HepG2 (cell line): ENCODE measurements around the gene IL11RA. TPM values are rescaled to one million over a fixed set of nuclear protein-coding genes. Genes with fewer than 3 reads are reported as not detected.

ENCODE experiments used
- CBX5 ChIP-seq: sonication (generic); formaldehyde crosslinking; IDR thresholded peaks from 2 replicates; pipeline ENCODE4 v1.4.0; 2020; ENCODE audit warnings: missing genetic modification reagents, borderline replicate concordance
- DR1 ChIP-seq: sonication (generic); formaldehyde crosslinking; IDR thresholded peaks from 2 replicates; pipeline ENCODE4 v1.8.0; 2021; ENCODE audit warnings: mild to moderate bottlenecking, missing genetic modification reagents, inconsistent platforms
- ERF ChIP-seq: IDR thresholded peaks from 2 replicates; pipeline ENCODE4 v1.6.1; 2018; ENCODE audit warnings: missing biosample characterization, missing genetic modification reagents
- HIVEP1 ChIP-seq: sonication (generic); formaldehyde crosslinking; IDR thresholded peaks from 2 replicates; pipeline ENCODE4 v1.4.0; 2020; ENCODE audit warnings: mild to moderate bottlenecking, missing genetic modification reagents
- RAD21 ChIP-seq: fragments of 450-650 bp; formaldehyde crosslinking; IDR thresholded peaks from 2 replicates; pipeline ENCODE4 v1.5.0; 2020; ENCODE audit warnings: mild to moderate bottlenecking
- SMARCC2 ChIP-seq: fragments of 450-650 bp; IDR thresholded peaks from 2 replicates; pipeline ENCODE4 v1.6.1; 2017; ENCODE audit warnings: antibody characterized with exemption, mild to moderate bottlenecking
- SMC3 ChIP-seq: IDR thresholded peaks from 2 replicates; pipeline ENCODE4 v1.6.1; 2011; ENCODE audit warnings: low read length, improper control_type of control experiment
- TARDBP ChIP-seq: sonication (generic); formaldehyde crosslinking; IDR thresholded peaks from 2 replicates; pipeline ENCODE4 v1.8.0; 2022; ENCODE audit warnings: mild to moderate bottlenecking, missing genetic modification reagents
- TBL1XR1 ChIP-seq: fragments of 150-350 bp; IDR thresholded peaks from 2 replicates; pipeline ENCODE4 v1.6.1; 2014; ENCODE audit warnings: borderline replicate concordance, low read length; ENCODE audit not compliant: partially characterized antibody
- ZFP90 ChIP-seq: sonication (generic); formaldehyde crosslinking; IDR thresholded peaks from 2 replicates; pipeline ENCODE4 v1.8.0; 2022; ENCODE audit warnings: missing genetic modification reagents, mild to moderate bottlenecking, inconsistent platforms, borderline replicate concordance
- ZNF274 ChIP-seq: sonication (generic); formaldehyde crosslinking; IDR thresholded peaks from 2 replicates; pipeline ENCODE4 v1.5.1; 2020; ENCODE audit warnings: mild to moderate bottlenecking, missing genetic modification reagents
- ZNF367 ChIP-seq: sonication (generic); formaldehyde crosslinking; IDR thresholded peaks from 2 replicates; pipeline ENCODE4 v1.4.0; 2020; ENCODE audit warnings: missing genetic modification reagents, borderline replicate concordance
- ZNF547 ChIP-seq: sonication (generic); formaldehyde crosslinking; IDR thresholded peaks from 2 replicates; pipeline ENCODE4 v1.5.1; 2020; ENCODE audit warnings: mild to moderate bottlenecking, missing genetic modification reagents
- ZNF607 ChIP-seq: sonication (generic); formaldehyde crosslinking; IDR thresholded peaks from 2 replicates; pipeline ENCODE4 v1.5.1; 2020; ENCODE audit warnings: missing genetic modification reagents, mild to moderate bottlenecking, borderline replicate concordance
- ZNF7 ChIP-seq: IDR thresholded peaks from 2 replicates; pipeline ENCODE4 v1.6.1; 2016; ENCODE audit warnings: missing biosample characterization, missing genetic modification reagents
- ZNF766 ChIP-seq: sonication (generic); formaldehyde crosslinking; IDR thresholded peaks from 2 replicates; pipeline ENCODE4 v1.5.0; 2020; ENCODE audit warnings: missing genetic modification reagents, borderline replicate concordance
- polyA plus RNA-seq, 8 experiments: library from polyadenylated mRNA; depleted of rRNA in 3 of 8; stranded (reverse) in 7 of 8; unstranded in 1 of 8; fragments of >200 nt; fragmentation: Illumina TruSeq in 4 of 8; extraction: Trizol in 4 of 8; gene quantifications; 2 replicates each; pipeline versions ENCODE4 v1.2.1 to v1.2.3, GENCODE V29; 2011 to 2016; ENCODE audit warnings: low read depth in 4 of 8, missing spikeins in 1 of 8, mixed read lengths in 1 of 8; ENCODE audit not compliant: insufficient read depth in 1 of 8
- total RNA-seq, 5 experiments: library from RNA; depleted of rRNA; stranded (reverse); fragments of >200 nt; fragmentation: Illumina TruSeq; extraction: Trizol; gene quantifications; 2 replicates each; pipeline ENCODE4 v1.2.3, GENCODE V29; 2016; ENCODE audit warnings: low read depth in 1 of 5
- TF ChIP-seq, protein P1 (sequence below): sonication (generic); formaldehyde crosslinking; IDR thresholded peaks from 2 replicates; pipeline ENCODE4 v1.4.0; 2020; ENCODE audit warnings: missing genetic modification reagents
- TF ChIP-seq, protein P2 (sequence below): sonication (generic); formaldehyde crosslinking; IDR thresholded peaks from 2 replicates; pipeline ENCODE4 v1.5.0; 2020; ENCODE audit warnings: mild to moderate bottlenecking, missing genetic modification reagents
- TF ChIP-seq, protein P3 (sequence below): sonication (generic); formaldehyde crosslinking; IDR thresholded peaks from 2 replicates; pipeline ENCODE4 v1.9.0; 2022; ENCODE audit warnings: low read depth, missing genetic modification reagents
- TF ChIP-seq, protein P4 (sequence below): sonication (generic); formaldehyde crosslinking; IDR thresholded peaks from 2 replicates; pipeline ENCODE4 v1.4.0; 2020; ENCODE audit warnings: missing genetic modification reagents, mild to moderate bottlenecking, borderline replicate concordance

Gene IL11RA
- total and polyA plus RNA-seq, 2 of the 13 experiments (the other 11 are each of a cell fraction or from before 2014, with no cell fraction given): 2.0 to 4.2 TPM

DNA sequence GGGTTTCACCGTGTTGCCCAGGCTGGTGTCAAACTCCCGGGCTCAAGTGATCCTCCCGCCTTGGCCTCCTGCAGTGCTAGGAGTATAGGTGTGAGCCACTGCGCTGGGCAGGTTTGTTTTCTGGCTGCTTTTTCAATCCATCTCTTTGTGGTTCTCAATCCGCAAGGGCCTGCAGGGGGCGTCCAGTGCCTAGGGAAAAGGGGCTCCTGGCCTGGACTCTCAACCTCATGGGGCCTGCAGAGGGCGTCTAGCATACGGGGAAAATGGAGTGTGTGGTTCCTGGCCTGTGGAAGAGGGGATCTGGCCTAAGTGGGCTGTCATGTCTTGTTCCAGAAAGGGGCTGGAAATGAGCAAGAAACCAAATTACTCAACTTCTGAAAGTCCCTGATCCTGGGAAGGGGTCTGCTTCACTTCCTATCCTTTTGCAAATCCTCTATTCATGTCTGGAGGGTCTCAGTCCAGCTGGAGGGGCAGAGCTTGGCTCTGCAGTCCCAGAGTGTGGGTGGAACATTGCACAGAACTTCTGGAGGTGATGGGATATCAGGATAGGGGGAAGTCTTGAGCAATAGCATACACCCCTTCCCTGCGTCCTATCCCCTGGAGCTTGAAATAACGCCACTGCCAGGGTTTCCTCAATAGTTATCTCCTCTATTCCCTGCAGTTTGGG is 23.2 kb downstream of the IL11RA start (continued):
- 0 out of 2 replicates have a peak, but pooled peaks have one; percentile 55 for TF ChIP-seq ZNF274 (CRISPR knock-in tag)
- TF ChIP-seq TBL1XR1: peak; percentile 41
- no peak for TF ChIP-seq ZNF7 (CRISPR knock-in tag)
- TF ChIP-seq HIVEP1 (CRISPR knock-in tag): peak; percentile 70; the same call in 1 of the 2 replicates
- TF ChIP-seq ERF (CRISPR knock-in tag): peak; percentile 53; the same call in 1 of the 2 replicates
- no peak for TF ChIP-seq SMARCC2
- TF ChIP-seq, protein P1, sequence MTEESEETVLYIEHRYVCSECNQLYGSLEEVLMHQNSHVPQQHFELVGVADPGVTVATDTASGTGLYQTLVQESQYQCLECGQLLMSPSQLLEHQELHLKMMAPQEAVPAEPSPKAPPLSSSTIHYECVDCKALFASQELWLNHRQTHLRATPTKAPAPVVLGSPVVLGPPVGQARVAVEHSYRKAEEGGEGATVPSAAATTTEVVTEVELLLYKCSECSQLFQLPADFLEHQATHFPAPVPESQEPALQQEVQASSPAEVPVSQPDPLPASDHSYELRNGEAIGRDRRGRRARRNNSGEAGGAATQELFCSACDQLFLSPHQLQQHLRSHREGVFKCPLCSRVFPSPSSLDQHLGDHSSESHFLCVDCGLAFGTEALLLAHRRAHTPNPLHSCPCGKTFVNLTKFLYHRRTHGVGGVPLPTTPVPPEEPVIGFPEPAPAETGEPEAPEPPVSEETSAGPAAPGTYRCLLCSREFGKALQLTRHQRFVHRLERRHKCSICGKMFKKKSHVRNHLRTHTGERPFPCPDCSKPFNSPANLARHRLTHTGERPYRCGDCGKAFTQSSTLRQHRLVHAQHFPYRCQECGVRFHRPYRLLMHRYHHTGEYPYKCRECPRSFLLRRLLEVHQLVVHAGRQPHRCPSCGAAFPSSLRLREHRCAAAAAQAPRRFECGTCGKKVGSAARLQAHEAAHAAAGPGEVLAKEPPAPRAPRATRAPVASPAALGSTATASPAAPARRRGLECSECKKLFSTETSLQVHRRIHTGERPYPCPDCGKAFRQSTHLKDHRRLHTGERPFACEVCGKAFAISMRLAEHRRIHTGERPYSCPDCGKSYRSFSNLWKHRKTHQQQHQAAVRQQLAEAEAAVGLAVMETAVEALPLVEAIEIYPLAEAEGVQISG: peak; percentile 63
- TF ChIP-seq ZNF547 (CRISPR knock-in tag): 0 out of 2 replicates have a peak, but pooled peaks have one; percentile 59
- TF ChIP-seq, protein P2, sequence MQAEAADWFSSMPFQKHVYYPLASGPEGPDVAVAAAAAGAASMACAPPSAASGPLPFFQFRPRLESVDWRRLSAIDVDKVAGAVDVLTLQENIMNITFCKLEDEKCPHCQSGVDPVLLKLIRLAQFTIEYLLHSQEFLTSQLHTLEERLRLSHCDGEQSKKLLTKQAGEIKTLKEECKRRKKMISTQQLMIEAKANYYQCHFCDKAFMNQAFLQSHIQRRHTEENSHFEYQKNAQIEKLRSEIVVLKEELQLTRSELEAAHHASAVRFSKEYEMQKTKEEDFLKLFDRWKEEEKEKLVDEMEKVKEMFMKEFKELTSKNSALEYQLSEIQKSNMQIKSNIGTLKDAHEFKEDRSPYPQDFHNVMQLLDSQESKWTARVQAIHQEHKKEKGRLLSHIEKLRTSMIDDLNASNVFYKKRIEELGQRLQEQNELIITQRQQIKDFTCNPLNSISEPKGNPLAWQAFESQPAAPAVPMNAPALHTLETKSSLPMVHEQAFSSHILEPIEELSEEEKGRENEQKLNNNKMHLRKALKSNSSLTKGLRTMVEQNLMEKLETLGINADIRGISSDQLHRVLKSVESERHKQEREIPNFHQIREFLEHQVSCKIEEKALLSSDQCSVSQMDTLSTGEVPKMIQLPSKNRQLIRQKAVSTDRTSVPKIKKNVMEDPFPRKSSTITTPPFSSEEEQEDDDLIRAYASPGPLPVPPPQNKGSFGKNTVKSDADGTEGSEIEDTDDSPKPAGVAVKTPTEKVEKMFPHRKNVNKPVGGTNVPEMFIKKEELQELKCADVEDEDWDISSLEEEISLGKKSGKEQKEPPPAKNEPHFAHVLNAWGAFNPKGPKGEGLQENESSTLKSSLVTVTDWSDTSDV (CRISPR knock-in tag): no peak
- TF ChIP-seq, protein P3, sequence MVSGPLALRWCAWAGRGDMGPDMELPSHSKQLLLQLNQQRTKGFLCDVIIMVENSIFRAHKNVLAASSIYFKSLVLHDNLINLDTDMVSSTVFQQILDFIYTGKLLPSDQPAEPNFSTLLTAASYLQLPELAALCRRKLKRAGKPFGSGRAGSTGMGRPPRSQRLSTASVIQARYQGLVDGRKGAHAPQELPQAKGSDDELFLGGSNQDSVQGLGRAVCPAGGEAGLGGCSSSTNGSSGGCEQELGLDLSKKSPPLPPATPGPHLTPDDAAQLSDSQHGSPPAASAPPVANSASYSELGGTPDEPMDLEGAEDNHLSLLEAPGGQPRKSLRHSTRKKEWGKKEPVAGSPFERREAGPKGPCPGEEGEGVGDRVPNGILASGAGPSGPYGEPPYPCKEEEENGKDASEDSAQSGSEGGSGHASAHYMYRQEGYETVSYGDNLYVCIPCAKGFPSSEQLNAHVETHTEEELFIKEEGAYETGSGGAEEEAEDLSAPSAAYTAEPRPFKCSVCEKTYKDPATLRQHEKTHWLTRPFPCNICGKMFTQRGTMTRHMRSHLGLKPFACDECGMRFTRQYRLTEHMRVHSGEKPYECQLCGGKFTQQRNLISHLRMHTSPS (CRISPR knock-in tag): no peak
- peak; percentile 23; the same call in 1 of the 2 replicates for TF ChIP-seq TARDBP (CRISPR knock-in tag)
- TF ChIP-seq ZNF367 (CRISPR knock-in tag): no peak
- TF ChIP-seq, protein P4, sequence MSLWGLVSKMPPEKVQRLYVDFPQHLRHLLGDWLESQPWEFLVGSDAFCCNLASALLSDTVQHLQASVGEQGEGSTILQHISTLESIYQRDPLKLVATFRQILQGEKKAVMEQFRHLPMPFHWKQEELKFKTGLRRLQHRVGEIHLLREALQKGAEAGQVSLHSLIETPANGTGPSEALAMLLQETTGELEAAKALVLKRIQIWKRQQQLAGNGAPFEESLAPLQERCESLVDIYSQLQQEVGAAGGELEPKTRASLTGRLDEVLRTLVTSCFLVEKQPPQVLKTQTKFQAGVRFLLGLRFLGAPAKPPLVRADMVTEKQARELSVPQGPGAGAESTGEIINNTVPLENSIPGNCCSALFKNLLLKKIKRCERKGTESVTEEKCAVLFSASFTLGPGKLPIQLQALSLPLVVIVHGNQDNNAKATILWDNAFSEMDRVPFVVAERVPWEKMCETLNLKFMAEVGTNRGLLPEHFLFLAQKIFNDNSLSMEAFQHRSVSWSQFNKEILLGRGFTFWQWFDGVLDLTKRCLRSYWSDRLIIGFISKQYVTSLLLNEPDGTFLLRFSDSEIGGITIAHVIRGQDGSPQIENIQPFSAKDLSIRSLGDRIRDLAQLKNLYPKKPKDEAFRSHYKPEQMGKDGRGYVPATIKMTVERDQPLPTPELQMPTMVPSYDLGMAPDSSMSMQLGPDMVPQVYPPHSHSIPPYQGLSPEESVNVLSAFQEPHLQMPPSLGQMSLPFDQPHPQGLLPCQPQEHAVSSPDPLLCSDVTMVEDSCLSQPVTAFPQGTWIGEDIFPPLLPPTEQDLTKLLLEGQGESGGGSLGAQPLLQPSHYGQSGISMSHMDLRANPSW (CRISPR knock-in tag): no peak
- peak; percentile 95 for TF ChIP-seq SMC3
- TF ChIP-seq CBX5 (CRISPR knock-in tag): peak; percentile 20; the same call in 1 of the 2 replicates
- TF ChIP-seq ZNF766 (CRISPR knock-in tag): peak; percentile 58; the same call in 1 of the 2 replicates
- TF ChIP-seq ZFP90 (CRISPR knock-in tag): 0 out of 2 replicates have a peak, but pooled peaks have one; percentile 50
- no peak for TF ChIP-seq ZNF607 (CRISPR knock-in tag)
- TF ChIP-seq RAD21: peak; percentile 98
- peak; percentile 20; the same call in 1 of the 2 replicates for TF ChIP-seq DR1 (CRISPR knock-in tag)
